Left kidney (tissue), 2 donors: ENCODE data around the gene WDR87. TPM values are rescaled to one million over a fixed set of nuclear protein-coding genes. Genes with fewer than 3 reads are reported as not detected.
"Not testable (repeated sequence)": the region's sequence is repeated elsewhere in the genome, so short reads cannot be mapped to it uniquely, and the experiment has no call there.

ENCODE experiments used
- DNase-seq: peaks from one replicate; pipeline ENCODE4 v3.0.0-alpha.2; 2013
- polyA plus RNA-seq: library from polyadenylated mRNA; unstranded; fragments of 120-200 nt; gene quantifications from one replicate; pipeline ENCODE4 v1.2.1, GENCODE V29; 2013; ENCODE audit not compliant: insufficient read length

Gene WDR87
- polyA plus RNA-seq, 1 donor: 0.03 TPM

GRCh38 chr19:37931881-37932655 lies 25.7 kb upstream of the WDR87 start:
- DNase-seq: peak; percentile 86

- no peak for DNase-seq
These were observed 24.0 kb upstream of the WDR87 start for GRCh38 chr19:37930416-37930815.

- no peak for DNase-seq
These were observed 23.0 kb upstream of the WDR87 start for GRCh38 chr19:37929355-37929923.

- DNase-seq: no peak
These were observed 22.3 kb upstream of the WDR87 start for GRCh38 chr19:37928527-37929286.

GRCh38 chr19:37926711-37927110 lies 20.3 kb upstream of the WDR87 start:
- no peak for DNase-seq

- no peak for DNase-seq
These were observed 19.9 kb upstream of the WDR87 start for GRCh38 chr19:37926255-37926654.

GRCh38 chr19:37925212-37925611 lies 18.8 kb upstream of the WDR87 start:
- DNase-seq: no peak

GRCh38 chr19:37924573-37924972 lies 18.2 kb upstream of the WDR87 start:
- not testable (repeated sequence) for DNase-seq

- DNase-seq: no peak
These were observed 14.4 kb upstream of the WDR87 start for GRCh38 chr19:37920591-37921450.

GRCh38 chr19:37914908-37915307 lies 8.5 kb upstream of the WDR87 start:
- DNase-seq: no peak

- no peak for DNase-seq
These were observed 3.3 kb upstream of the WDR87 start for GRCh38 chr19:37909661-37910199.

- no peak for DNase-seq
These were observed 1.5 kb upstream of the WDR87 start for GRCh38 chr19:37907735-37908455.

- DNase-seq: peak; percentile 96
These were observed 708 bp upstream of the WDR87 start, which contains the start of gene SIPA1L3 for GRCh38 chr19:37906869-37907734. Gene SIPA1L3, plus strand, starts transcription at chr19:37907208. Its CDS starts 174,358 bp downstream, at chr19:38081566.

GRCh38 chr19:37903096-37903495 lies 3.3 kb downstream of the WDR87 start:
- no peak for DNase-seq

GRCh38 chr19:37902668-37903067 lies 3.7 kb downstream of the WDR87 start:
- peak; percentile 81 for DNase-seq

- no peak for DNase-seq
These were observed 6.4 kb downstream of the WDR87 start for GRCh38 chr19:37899966-37900365.

- DNase-seq: no peak
These were observed 6.9 kb downstream of the WDR87 start for GRCh38 chr19:37899453-37899852.

GRCh38 chr19:37896180-37896579 lies 10.2 kb downstream of the WDR87 start:
- DNase-seq: no peak

- DNase-seq: no peak
These were observed 12.4 kb downstream of the WDR87 start for GRCh38 chr19:37893845-37894575.
